GM23338 (cell line): ENCODE data around the gene CFAP92. TPM values are rescaled to one million over a fixed set of nuclear protein-coding genes. Genes with fewer than 3 reads are reported as not detected.

Experiments used
- ATAC-seq: fragments of 200-7000 bp; cut with Tn5 transposase; 3 replicates; pipeline ENCODE4 v1.9.1; 2020
- DNase-seq: peaks from one replicate; pipeline ENCODE4 v3.0.0-alpha.2; 2015; ENCODE audit warnings: low spot score
- H2AFZ ChIP-seq: fragments of 200-600 bp; sonication (generic); 2 replicates; pipeline ENCODE4 v1.8.0; 2016; ENCODE audit warnings: antibody characterized with exemption, mild to moderate bottlenecking, moderate library complexity
- H3F3A ChIP-seq: fragments of 200-600 bp; sonication (generic); replicated peaks from 2 replicates; pipeline ENCODE4 v1.8.0; 2017; ENCODE audit warnings: antibody characterized with exemption, mixed run types, low read depth
- H3K27ac ChIP-seq: fragments of 200-600 bp; sonication (generic); 2 replicates; pipeline ENCODE4 v1.6.1; 2016; ENCODE audit warnings: low read depth
- H3K27me3 ChIP-seq: fragments of 200-600 bp; sonication (generic); 2 replicates; pipeline ENCODE4 v1.8.0; 2016; ENCODE audit warnings: mild to moderate bottlenecking, mixed run types, moderate library complexity; ENCODE audit not compliant: insufficient read depth
- H3K36me3 ChIP-seq: fragments of 200-600 bp; sonication (generic); 2 replicates; pipeline ENCODE4 v1.8.0; 2016; ENCODE audit warnings: mild to moderate bottlenecking; ENCODE audit not compliant: insufficient read depth
- H3K4me1 ChIP-seq: fragments of 200-600 bp; sonication (generic); 2 replicates; pipeline ENCODE4 v1.8.0; 2016; ENCODE audit warnings: mild to moderate bottlenecking, moderate library complexity; ENCODE audit not compliant: insufficient read depth
- H3K4me2 ChIP-seq: fragments of 200-600 bp; sonication (generic); 2 replicates; pipeline ENCODE4 v1.7.1; 2017; ENCODE audit warnings: mixed run types
- H3K4me3 ChIP-seq: fragments of 200-600 bp; sonication (generic); 2 replicates; pipeline ENCODE4 v1.6.1; 2016; ENCODE audit warnings: mixed run types
- H3K79me2 ChIP-seq: fragments of 200-600 bp; sonication (generic); replicated peaks from 2 replicates; pipeline ENCODE4 v1.8.0; 2017; ENCODE audit warnings: mild to moderate bottlenecking; ENCODE audit not compliant: insufficient read depth
- H3K9me2 ChIP-seq: fragments of 200-600 bp; sonication (generic); 2 replicates; pipeline ENCODE4 v1.8.0; 2017; ENCODE audit not compliant: insufficient read depth
- H4K20me1 ChIP-seq: fragments of 200-600 bp; sonication (generic); replicated peaks from 2 replicates; pipeline ENCODE4 v1.8.0; 2017; ENCODE audit warnings: mild to moderate bottlenecking; ENCODE audit not compliant: insufficient read depth
- H3K27ac Mint-ChIP-seq: 2 replicates; pipeline ENCODE4 v1.8.0; 2020; ENCODE audit warnings: inconsistent platforms, mild to moderate bottlenecking, moderate library complexity, mixed read lengths
- H3K27me3 Mint-ChIP-seq: 3 replicates; pipeline ENCODE4 v1.8.0; 2022; ENCODE audit warnings: low read depth, mild to moderate bottlenecking, moderate library complexity, mixed read lengths, inconsistent platforms; ENCODE audit not compliant: insufficient read depth, poor library complexity
- H3K36me3 Mint-ChIP-seq: 3 replicates; pipeline ENCODE4 v1.8.0; 2021; ENCODE audit warnings: low read depth, mild to moderate bottlenecking, inconsistent platforms, moderate library complexity, mixed read lengths
- H3K4me1 Mint-ChIP-seq: 3 replicates; pipeline ENCODE4 v1.8.0; 2020; ENCODE audit warnings: mild to moderate bottlenecking, inconsistent platforms, mixed read lengths
- H3K4me3 Mint-ChIP-seq: 3 replicates; pipeline ENCODE4 v1.8.0; 2021; ENCODE audit warnings: moderate library complexity, mild to moderate bottlenecking, inconsistent platforms, mixed read lengths
- H3K9me3 Mint-ChIP-seq: 3 replicates; pipeline ENCODE4 v1.8.0; 2020; ENCODE audit warnings: moderate library complexity, mild to moderate bottlenecking, inconsistent platforms, mixed read lengths
- CREB1 ChIP-seq: fragments of 250-450 bp; sonication (Bioruptor Pico); IDR thresholded peaks from 2 replicates; pipeline ENCODE4 v1.5.0; 2020; ENCODE audit warnings: low read depth, mild to moderate bottlenecking, moderate library complexity
- ETS1 ChIP-seq: IDR thresholded peaks from 2 replicates; pipeline ENCODE4 v1.6.1; 2016; ENCODE audit warnings: antibody characterized with exemption
- ZNF114 ChIP-seq: fragments of 250-450 bp; sonication (Bioruptor Pico); IDR thresholded peaks from 2 replicates; pipeline ENCODE4 v1.5.0; 2020; ENCODE audit warnings: mild to moderate bottlenecking, moderate library complexity
- ZNF331 ChIP-seq: fragments of 250-450 bp; sonication (Bioruptor Pico); IDR thresholded peaks from 2 replicates; pipeline ENCODE4 v1.5.0; 2020; ENCODE audit warnings: low read depth, mild to moderate bottlenecking, moderate library complexity
- polyA plus RNA-seq: library from polyadenylated mRNA; unstranded; fragments of >200 nt; fragmentation: Nextera tagmentation; extraction: Ambion mirVana; gene quantifications from 2 replicates; pipeline ENCODE4 v1.2.1, GENCODE V29; 2016
- total RNA-seq: library from RNA; depleted of rRNA; stranded (reverse); fragments of >200 nt; shearing (Covaris generic); gene quantifications from 2 replicates; pipeline ENCODE4 v1.2.3, GENCODE V29; 2014
- TF ChIP-seq, protein P1 (sequence below): IDR thresholded peaks from one replicate; pipeline ENCODE4 v1.6.1; 2018; ENCODE audit warnings: antibody characterized with exemption; ENCODE audit not compliant: unreplicated experiment
- TF ChIP-seq, protein P2 (sequence below), 2 experiments: fragments of 200-600 bp in 1 of 2; sonication (generic) in 1 of 2; conservative IDR thresholded peaks; 2 replicates each; pipeline versions ENCODE4 v1.5.1 to v1.6.1; 2016 to 2017; ENCODE audit warnings: antibody characterized with exemption in 2 of 2, low read depth in 2 of 2, mild to moderate bottlenecking in 2 of 2, moderate library complexity in 1 of 2

The CFAP92 gene
- total and polyA plus RNA-seq, 2 experiments from 2014 or later: 1.6 to 2.3 TPM

DNA sequence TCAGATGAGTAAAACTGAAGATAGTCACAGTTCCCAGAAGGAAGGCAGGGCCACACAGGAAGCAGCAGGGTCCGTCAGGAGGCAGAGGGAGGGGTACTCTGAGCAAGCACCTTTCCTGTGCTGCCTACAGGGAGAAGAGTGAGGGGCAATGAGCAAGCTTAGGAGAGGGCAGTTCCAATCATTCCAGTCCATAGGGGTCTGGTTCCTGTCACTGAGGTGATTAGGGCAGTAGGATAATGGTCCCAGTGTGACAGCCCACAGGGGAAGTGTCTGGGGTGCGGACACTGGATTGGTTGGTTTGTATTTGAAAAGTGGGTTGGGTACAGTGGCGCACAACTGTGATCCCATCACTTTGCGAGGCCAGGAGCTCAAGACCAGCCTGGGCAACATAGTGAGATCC, 121.6 kb downstream of the CFAP92 start:
- no peaks in the 10 kb centered on the region for H3K36me3 Mint-ChIP-seq
- TF ChIP-seq, protein P1, sequence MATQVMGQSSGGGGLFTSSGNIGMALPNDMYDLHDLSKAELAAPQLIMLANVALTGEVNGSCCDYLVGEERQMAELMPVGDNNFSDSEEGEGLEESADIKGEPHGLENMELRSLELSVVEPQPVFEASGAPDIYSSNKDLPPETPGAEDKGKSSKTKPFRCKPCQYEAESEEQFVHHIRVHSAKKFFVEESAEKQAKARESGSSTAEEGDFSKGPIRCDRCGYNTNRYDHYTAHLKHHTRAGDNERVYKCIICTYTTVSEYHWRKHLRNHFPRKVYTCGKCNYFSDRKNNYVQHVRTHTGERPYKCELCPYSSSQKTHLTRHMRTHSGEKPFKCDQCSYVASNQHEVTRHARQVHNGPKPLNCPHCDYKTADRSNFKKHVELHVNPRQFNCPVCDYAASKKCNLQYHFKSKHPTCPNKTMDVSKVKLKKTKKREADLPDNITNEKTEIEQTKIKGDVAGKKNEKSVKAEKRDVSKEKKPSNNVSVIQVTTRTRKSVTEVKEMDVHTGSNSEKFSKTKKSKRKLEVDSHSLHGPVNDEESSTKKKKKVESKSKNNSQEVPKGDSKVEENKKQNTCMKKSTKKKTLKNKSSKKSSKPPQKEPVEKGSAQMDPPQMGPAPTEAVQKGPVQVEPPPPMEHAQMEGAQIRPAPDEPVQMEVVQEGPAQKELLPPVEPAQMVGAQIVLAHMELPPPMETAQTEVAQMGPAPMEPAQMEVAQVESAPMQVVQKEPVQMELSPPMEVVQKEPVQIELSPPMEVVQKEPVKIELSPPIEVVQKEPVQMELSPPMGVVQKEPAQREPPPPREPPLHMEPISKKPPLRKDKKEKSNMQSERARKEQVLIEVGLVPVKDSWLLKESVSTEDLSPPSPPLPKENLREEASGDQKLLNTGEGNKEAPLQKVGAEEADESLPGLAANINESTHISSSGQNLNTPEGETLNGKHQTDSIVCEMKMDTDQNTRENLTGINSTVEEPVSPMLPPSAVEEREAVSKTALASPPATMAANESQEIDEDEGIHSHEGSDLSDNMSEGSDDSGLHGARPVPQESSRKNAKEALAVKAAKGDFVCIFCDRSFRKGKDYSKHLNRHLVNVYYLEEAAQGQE: no peak
- no peak for TF ChIP-seq CREB1 (CRISPR knock-in tag)
- TF ChIP-seq, protein P2, sequence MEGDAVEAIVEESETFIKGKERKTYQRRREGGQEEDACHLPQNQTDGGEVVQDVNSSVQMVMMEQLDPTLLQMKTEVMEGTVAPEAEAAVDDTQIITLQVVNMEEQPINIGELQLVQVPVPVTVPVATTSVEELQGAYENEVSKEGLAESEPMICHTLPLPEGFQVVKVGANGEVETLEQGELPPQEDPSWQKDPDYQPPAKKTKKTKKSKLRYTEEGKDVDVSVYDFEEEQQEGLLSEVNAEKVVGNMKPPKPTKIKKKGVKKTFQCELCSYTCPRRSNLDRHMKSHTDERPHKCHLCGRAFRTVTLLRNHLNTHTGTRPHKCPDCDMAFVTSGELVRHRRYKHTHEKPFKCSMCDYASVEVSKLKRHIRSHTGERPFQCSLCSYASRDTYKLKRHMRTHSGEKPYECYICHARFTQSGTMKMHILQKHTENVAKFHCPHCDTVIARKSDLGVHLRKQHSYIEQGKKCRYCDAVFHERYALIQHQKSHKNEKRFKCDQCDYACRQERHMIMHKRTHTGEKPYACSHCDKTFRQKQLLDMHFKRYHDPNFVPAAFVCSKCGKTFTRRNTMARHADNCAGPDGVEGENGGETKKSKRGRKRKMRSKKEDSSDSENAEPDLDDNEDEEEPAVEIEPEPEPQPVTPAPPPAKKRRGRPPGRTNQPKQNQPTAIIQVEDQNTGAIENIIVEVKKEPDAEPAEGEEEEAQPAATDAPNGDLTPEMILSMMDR (conservative IDR thresholded peaks at IDR 0.05; ENCODE audit: low read depth in 2 of 2): no peak
- DNase-seq (no peak), ATAC-seq (no peak)
- Histone ChIP-seq H3K27ac (no peak overlapping the region), H3K36me3 (no peaks in the 10 kb centered on the region), H2AFZ (no peak overlapping the region), H3F3A (no peaks in the 10 kb centered on the region), H3K4me2 (no peak overlapping the region), H3K79me2 (no peaks in the 10 kb centered on the region), H4K20me1 (no peaks in the 10 kb centered on the region), H3K27me3 (no peaks in the 10 kb centered on the region), H3K4me1 (no peaks in the 10 kb centered on the region), H3K4me3 (no peak overlapping the region), H3K9me2 (no peaks in the 10 kb centered on the region)
- peaks cover 8% of the 10 kb centered on the region for H3K27me3 Mint-ChIP-seq
- H3K4me1 Mint-ChIP-seq: peaks cover 6% of the 10 kb centered on the region
- no peak overlapping the region for H3K27ac Mint-ChIP-seq
- no peaks in the 10 kb centered on the region for H3K9me3 Mint-ChIP-seq
- H3K4me3 Mint-ChIP-seq: no peak overlapping the region

- Histone ChIP-seq H3F3A (no peaks in the 10 kb centered on the region), H3K27ac (no peak overlapping the region), H3K79me2 (no peaks in the 10 kb centered on the region), H3K36me3 (no peaks in the 10 kb centered on the region), H4K20me1 (no peaks in the 10 kb centered on the region), H3K4me3 (no peak overlapping the region), H2AFZ (no peak overlapping the region), H3K27me3 (no peaks in the 10 kb centered on the region), H3K4me2 (no peak overlapping the region), H3K9me2 (no peaks in the 10 kb centered on the region), H3K4me1 (no peaks in the 10 kb centered on the region)
- Mint-ChIP-seq H3K9me3 (no peaks in the 10 kb centered on the region), H3K4me3 (no peak overlapping the region), H3K36me3 (no peaks in the 10 kb centered on the region), H3K27me3 (peaks cover 6% of the 10 kb centered on the region), H3K27ac (no peak overlapping the region), H3K4me1 (peaks cover 3% of the 10 kb centered on the region)
- ATAC-seq: no peak
- no peak for DNase-seq
- TF ChIP-seq ZNF331: no peak
- TF ChIP-seq ETS1: no peak
- TF ChIP-seq ZNF114 (CRISPR knock-in tag): no peak
Measured at GRCh38 chr3:128870347-128870746, 123.5 kb downstream of the CFAP92 start.
